Bone marrow (tissue), 2 donors: ENCODE data around the gene RFTN2.
"Not testable (repeated sequence)": the region's sequence is repeated elsewhere in the genome, so short reads cannot be mapped to it uniquely, and the experiment has no call there.

Source experiments
- DNase-seq, 2 donors: peaks; one replicate each; lab custom pipeline; 2025; lab: John Stamatoyannopoulos, UW

The RFTN2 gene

DNA sequence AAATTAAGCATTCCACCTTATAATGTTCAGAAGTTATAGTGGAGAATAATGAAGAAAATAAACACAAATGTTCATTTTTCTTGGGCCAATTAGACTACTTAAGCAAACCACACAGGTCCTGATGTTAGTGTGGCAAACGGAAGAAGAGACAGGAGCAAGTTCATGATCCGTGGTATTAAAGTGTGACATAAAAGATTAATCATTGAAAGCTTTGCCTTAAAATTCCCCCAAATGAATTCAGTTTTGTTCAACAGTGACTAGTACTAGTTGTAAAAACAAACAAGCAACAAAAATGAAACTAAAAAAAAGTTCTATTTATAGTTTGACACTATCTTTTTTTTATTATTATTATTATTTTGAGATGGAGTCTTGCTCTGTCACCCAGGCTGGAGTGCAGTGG is 73.7 kb downstream of the RFTN2 start:
- no peak for DNase-seq

DNA sequence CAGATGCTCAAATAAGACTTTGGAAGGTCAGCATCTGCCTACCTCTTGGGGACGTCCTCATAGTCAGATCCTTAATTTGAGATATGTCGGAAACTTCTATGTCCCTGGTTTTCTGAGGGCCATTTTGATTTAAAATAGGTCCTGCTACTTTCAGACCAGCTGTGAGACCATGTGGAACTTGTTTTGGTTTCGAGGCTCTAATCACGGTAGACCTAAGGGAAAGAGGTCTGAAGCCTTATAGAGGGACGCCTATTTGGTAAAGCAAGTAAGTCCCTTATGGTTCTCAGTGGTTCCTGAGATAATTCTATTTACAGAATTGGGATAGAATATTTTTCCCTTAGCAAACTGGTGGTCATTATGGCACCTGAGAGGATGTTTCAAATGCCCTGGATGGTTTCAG is 75.1 kb downstream of the RFTN2 start:
- DNase-seq = no peak

DNA sequence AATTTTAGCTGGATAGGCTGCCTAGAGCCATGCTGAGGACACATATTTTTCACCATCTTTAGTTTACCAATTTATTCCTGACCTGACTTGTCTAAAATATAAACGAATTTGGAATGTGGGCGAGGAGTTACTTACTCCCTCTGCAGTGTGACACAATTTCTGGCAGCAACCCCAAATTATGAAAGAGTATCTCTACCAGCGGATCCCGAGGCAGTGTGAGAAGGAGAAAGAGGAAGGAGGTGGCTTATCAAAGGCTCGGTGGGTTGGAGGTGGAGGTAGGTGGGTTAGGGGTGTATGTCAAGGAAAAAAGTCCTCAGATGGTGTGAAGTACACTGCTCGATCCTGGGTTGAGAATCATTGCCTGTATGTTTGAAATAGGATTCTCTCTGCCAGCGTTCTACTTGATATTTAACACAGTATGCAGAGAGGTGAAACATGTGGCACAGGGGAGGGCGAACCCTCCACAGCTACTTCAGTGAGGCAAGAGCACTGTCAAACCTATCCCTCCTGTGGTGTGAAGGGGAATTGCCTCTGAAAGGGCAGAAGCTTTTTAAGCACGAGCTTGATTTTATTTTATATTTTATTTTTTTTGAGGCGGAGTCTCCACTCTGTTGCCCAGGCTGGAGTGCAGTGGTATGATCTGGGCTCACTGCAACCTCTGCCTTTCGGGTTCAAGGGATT is 76.0 kb downstream of the RFTN2 start:
- DNase-seq = peak in 1 of 2 donors; percentile 16

DNA sequence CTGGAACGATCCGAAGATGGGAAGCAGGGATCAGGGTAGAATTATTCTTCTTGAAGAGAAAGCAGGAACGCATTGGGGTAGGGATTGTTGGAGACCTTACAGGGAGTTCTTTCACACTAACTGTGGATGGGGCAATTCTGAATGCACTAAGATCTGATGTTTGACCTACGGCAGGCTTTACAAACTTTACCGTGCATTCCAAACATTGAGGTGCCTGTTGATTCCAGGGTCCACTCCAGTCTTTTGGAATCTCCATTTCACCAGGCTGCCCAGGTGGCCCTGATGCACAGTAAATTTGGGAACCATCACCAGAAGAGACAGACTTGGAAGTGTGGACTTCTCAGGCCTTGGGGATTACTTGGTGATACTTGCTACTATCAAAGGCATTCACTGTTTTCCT is 76.9 kb downstream of the RFTN2 start:
- DNase-seq = no peak

DNA sequence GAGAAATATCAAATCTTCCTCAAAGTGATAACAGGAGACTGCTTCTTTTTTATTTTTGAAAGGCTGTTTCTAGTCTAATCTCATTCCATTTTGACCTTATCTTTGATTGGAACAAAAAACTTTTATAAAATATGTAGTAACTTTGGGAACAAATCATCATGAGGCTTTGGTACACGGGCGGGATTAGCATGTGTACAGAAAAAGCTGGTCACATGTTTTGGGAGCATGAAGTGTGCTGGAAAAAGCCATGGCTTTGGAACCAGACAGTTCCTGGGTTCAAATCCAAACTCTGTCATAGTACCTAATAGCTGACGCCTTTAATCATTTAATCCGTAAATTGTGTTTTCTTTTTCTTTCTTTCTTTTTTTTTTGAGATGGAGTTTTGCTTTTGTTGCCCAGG is 78.2 kb downstream of the RFTN2 start:
- no peak for DNase-seq

DNA sequence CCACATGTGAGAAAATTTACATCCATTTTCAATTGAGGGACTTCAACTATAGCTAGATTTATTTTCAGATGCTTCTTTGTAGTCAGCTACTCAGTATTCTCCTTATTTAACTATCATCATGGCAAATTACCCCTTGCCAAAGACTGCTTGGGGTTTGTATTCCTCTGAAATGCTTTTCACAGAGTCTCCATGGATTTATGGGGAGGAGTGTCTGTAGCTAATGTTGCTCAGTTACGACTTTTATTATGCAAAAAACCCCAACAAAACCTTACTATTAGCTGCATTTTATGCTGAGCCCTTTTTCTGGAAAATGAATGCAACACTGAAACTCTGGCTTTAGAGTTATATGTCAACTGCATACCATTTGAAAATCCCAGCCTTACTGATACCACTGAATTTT is 78.6 kb downstream of the RFTN2 start:
- DNase-seq = no peak

DNA sequence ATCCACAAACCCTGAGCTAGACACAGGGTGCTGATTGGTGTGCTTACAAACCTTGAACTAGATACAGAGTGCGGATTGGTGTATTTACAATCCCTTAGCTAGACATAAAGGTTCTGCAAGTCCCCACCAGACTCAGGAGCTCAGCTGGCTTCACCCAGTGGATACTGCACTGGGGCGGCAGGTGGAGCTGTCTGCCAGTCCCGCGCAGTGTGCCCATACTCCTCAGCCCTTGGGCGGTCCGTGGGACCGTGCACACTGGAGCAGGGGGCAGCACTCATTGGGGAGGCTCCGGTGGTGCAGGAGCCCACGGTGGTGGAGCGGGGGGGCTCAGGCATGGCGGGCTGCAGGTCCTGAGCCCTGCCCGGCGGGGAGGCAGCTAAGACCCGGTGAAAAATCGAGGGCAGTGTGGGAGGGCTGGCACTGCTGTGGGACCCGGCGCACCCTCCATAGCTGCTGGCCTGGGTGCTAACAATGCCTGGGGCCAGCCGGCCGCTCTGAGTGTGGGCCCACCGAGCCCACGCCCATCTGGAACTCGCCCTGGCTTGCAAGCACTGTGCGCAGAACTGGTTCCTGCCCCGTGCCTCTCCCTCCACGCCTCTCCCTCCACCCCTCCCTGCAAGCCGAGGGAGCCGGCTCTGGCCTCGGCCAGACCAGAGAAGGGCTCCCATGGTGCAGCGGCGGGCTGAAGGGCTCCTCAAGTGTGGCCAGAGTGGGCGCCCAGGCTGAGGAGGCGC is 83.9 kb downstream of the RFTN2 start:
- no peak for DNase-seq

DNA sequence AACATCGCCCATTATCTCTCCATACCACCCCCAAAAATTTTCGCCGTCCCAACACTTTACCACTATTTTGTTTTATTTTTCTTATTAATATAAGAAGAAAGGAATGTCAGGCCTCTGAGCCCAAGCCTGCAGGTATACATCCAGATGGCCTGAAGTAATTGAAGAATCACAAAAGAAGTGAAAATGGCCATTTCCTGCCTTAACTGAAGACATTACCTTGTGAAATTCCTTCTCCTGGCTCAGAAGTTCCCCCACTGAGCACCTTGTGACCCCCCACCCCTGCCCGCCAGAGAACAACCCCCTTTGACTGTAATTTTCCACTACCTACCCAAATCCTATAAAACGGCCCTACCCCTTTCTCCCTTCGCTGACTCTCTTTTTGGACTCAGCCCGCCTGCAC is 88.1 kb downstream of the RFTN2 start:
- DNase-seq = not testable (repeated sequence)

DNA sequence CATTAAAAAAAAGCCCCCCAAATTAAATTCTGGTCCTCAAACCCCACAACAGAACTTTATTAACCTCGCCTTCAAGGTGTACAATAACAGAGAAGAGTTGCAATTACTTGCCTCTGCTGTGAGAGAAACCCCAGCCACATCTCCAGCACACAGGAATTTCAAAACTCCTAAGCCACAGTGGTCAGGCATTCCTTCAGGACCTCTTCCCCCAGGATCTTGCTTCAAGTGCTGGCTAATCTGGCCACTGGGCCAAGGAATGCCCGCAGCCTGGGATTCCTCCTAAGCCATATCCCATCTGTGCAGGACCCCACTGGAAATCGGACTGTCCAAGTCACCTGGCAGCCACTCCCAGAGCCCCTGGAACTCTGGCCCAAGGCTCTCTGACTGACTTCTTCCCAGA is 95.2 kb downstream of the RFTN2 start:
- not testable (repeated sequence) for DNase-seq

DNA sequence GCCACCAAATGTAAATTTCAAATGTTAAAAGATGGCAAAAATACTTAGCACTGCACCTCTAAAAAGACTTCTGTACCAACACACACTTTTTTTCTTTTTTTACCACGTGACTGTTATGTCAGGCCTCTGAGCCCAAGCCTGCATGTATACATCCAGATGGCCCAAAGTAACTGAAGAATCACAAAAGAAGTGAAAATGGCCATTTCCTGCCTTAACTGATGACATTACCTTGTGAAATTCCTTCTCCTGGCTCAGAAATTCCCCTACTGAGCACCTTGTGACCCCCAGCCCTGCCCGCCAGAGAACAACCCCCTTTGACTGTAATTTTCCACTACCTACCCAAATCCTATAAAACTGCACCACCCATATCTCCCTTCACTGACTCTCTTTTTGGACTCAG is 97.1 kb downstream of the RFTN2 start:
- DNase-seq = not testable (repeated sequence)

DNA sequence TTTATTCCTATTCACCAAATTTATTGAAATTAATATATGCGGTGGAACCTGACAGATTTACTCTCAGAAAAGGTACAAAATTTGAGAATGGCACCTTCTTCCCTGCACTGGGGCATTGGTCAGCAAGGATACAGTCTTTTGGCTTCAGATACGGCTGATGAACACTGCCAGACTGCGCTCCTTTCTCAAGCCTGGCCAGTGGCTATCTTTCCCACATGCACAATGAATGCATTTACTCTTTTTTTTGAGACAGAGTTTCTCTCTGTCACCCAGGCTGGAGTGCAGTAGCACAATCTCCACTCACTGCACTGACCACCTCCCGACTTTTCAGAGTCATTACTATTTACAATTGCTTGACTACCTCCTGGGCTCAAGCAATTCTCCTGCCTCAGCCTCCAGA is 97.9 kb downstream of the RFTN2 start:
- DNase-seq = no peak

DNA sequence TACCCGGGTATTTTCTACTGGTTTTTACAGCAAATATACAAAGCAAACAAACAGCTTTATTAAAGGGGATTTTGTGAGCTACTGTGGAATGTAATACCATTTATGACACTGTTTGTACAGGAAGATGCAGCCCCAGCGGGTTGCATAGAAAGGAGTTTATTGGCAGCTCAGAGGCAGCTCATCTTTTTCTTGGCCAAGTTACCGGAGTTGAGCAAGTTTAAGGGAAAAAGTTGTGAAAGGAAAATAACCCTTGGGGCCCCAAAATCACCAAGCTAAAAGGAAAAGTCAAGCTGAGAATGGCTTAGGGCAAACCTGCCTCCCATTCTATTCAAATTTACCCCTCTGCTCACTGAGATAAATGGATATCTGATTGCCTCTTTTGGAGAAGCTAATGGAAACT is 98.8 kb downstream of the RFTN2 start:
- DNase-seq = no peak

DNA sequence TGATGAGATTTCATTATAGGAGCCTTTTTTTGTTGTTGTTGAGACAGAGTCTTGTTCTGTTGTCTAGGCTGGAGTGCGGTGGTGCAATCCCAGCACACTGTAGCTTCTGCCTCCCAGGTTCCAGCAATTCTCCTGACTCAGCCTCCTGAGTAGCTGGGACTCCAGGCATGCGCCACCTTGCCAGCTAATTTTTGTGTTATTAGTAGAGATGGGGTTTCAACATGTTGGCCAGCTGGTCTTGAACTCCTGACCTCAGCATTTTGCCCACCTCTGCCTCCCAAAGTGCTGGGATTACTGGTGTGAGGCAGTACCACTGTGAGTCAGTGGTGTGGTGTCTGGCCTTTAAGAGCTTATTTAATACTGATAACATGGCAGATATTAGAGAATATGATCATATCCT is 99.4 kb downstream of the RFTN2 start:
- no peak for DNase-seq

DNA sequence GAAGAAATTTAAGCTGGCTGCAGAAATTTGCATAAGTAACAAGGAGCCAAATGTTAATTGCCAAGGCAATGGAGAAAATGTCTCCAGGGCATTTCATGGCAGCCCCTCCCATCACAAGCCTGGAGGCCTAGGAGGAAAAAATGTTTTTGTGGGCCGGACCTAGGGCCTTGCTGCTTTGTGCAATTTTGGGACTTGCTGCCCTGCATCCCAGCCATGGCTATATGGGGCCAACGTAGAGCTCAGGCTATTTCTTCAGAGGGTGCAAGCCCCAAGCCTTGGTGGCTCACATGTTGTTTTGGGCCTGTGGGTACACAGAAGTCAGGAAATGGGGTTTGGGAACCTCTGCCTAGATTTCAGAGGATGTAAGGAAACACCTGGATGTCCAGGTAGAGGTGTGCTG is 101.8 kb downstream of the RFTN2 start:
- no peak for DNase-seq

DNA sequence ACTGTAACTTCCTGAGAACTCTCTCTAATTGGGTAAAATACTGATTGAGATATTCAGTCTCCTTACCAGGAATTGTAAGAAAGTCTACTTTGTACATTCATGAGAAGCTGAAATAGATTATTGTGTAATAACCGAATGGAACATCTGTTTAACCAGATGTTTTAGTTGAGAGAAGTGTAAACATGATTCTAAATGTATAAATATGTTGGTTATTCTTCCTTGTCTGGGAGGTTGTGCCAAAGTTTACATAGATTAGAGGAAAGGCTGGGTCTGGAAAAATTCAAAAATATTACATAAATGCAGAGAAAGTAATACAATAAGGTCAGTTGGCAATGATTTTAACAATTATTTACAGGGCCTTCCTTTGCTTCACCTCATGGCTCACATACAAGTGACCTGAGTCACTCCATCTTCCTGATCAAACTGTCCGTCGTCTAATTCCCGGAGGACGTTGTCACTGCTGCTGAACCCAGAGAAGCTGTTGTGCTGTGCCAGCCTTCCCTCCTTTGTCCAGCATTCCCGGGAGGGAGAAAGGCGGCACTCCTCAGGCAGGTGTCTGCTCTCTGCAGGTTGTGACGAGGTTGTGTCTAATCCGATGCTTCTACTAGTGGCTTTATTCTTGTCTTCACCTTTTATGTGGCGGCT is 103.6 kb downstream of the RFTN2 start:
- no peak for DNase-seq

DNA sequence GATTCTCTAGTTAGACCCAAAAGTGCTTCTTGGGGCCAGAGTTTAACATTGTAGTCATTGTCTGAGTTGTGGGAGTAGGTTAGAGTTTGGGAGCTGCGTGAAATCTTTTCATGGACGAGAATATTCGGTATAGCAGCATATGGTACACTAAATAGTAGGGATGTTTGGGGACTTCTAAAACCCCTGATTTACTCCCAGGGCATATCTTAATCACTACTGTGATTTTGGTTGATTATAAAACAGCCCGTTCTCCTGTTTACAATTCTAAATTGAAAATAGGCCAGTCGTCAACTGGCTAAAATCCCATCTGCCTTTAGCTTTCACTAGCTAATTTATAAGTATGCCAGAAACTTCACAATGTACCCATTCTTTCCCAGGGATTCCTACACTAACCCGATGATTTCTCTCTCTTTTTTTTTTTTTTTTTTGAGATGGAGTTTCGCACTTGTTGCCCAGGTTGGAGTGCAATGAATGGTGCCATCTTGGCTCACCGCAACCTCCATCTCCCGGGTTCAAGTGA is 115.2 kb downstream of the RFTN2 start:
- DNase-seq = no peak

DNA sequence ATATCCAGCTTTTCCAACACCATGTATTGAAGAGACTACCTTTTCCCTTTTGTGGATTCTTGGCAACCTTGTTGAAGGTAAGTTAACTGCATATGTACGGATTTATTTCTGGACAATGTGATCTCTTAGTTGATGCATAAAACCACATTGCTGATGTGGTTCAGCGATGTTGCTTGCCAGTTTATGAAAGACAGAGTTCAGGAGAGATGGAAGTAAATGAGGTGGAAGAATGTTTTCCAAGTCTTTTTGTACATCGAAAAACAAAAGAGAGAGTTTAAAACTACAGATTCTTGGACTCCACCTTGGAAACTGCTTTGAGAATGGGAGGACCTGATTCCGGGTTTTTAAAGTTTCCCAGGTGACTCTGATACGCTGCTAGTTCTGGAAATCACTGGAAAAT is 115.7 kb downstream of the RFTN2 start:
- no peak for DNase-seq

DNA sequence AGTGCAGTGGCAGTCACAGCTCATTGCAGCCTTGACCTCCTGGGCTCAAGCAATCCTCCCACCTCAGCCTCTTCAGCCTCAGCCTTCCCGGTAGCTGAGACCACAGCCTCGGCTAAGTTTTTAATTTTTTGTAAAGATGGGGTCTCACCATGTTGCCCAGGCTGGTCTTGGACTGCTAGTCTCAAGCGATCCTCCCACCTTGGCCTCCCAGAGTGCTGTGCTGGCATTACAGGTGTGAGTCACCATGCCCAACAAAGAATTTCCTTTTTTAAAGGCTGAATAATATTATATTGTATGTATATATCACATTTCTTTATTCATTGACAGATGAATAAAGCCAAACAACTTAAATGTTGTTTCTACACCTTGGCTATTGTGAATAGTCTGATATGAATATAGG is 117.0 kb downstream of the RFTN2 start:
- no peak for DNase-seq

DNA sequence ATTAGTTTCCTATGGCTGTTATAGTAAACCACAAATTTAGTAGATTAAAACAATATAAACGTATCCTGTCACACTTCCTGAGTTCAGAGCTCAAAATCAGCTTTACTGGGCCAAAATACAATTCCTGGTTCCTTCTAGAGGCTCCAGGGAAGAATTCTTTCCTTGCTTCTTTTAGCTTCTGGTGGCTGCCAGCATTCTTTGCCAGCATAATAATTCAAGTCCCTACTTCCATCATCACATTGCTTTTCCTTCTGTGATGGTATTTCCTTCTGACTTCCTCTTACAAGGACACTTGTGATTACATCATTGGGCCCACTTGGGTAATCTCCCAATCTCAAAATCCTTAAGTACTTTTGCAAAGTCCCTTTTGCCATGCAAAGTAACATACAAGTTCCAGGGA is 118.9 kb downstream of the RFTN2 start:
- no peak for DNase-seq

DNA sequence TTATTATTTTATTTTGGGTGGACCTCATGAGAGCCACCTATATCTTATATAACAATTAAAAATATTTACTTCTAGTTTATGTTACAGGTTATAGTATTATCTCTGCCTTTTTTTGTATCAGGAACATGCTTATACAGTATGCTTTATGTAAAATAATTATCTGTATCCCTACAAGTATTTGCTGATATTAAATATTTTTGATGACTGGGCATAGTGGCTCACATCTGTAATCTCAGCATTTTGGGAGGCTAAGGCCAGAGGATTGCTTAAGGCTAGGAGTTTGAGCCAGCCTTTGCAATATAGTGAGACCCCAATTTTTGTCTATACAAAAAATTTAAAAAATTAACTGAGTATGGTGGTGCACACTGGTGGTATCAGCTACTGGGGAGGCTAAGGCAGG is 119.9 kb downstream of the RFTN2 start:
- no peak for DNase-seq

DNA sequence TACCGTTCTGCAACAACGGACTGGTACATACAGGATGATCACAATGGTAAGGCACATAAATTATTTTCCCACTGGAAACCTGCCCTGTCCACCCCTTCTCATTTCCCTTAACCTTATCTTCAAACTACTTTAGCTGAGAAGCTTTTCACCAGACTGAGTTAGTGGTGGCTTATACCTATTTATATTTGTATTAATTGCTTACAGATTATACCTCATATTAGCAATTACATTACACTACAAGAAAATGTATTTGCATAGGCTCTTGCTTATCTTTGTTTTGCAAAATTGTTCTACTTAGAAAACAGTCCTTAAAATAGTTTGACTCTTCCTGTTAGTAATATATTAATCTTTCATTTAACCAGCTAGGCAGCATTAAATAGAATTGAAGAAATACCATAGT is 124.1 kb downstream of the RFTN2 start:
- not testable (repeated sequence) for DNase-seq

DNA sequence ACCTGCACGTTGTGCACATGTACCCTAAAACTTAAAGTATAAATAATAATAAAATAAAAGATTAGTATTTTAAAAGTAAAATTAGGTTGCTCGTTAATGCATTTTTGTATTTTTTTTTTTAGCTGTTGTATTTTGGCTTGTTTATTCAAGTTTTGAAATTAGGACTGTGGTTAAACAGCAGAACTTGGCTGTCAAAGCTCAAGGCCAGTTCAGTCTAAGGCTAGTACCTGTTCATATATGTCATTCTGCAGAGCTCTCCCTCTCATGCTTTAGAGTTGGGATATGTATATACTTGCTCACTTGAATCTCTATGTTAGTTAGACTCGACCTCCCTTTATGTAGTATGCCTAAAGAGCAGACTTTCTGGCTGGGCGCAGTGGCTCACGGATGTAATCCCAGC is 126.8 kb downstream of the RFTN2 start:
- no peak for DNase-seq
